GM18526 (cell line): Measurements from ENCODE around the gene CCM2L.

Experiments used
- POLR2A ChIP-seq: IDR thresholded peaks from 3 replicates; pipeline ENCODE4 v1.6.1; 2011; ENCODE audit not compliant: insufficient read length; ENCODE audit errors: extremely low read depth

CCM2L gene

GRCh38 chr20:32013326-32013725, 3.1 kb downstream of the CCM2L start:
- no peak for TF ChIP-seq POLR2A

- TF ChIP-seq POLR2A = no peak
These were observed 7.5 kb downstream of the CCM2L start for GRCh38 chr20:32017711-32018251.

GRCh38 chr20:32018269-32019155, 8.3 kb downstream of the CCM2L start:
- TF ChIP-seq POLR2A = no peak

GRCh38 chr20:32019156-32019510, 8.9 kb downstream of the CCM2L start:
- TF ChIP-seq POLR2A = no peak

- no peak for TF ChIP-seq POLR2A
These were observed 9.6 kb downstream of the CCM2L start for GRCh38 chr20:32019563-32020463.

- TF ChIP-seq POLR2A = no peak
These were observed 10.9 kb downstream of the CCM2L start for GRCh38 chr20:32021091-32021490.

- TF ChIP-seq POLR2A = no peak
These were observed 14.6 kb downstream of the CCM2L start for GRCh38 chr20:32024683-32025295.

- TF ChIP-seq POLR2A = no peak
These were observed 17.4 kb downstream of the CCM2L start for GRCh38 chr20:32027643-32028042.

- no peak for TF ChIP-seq POLR2A
These were observed 18.6 kb downstream of the CCM2L start for GRCh38 chr20:32028647-32029372.

GRCh38 chr20:32029561-32029960, 19.3 kb downstream of the CCM2L start:
- no peak for TF ChIP-seq POLR2A

- TF ChIP-seq POLR2A = no peak
These were observed 21.0 kb downstream of the CCM2L start for GRCh38 chr20:32031007-32031958.

GRCh38 chr20:32033316-32033715, 23.1 kb downstream of the CCM2L start:
- no peak for TF ChIP-seq POLR2A

- no peak for TF ChIP-seq POLR2A
These were observed 24.6 kb downstream of the CCM2L start for GRCh38 chr20:32034581-32035425.
